HL-60 (cell line): Measurements from ENCODE around the gene SERPINE2.

Experiments
- DNase-seq, 2 experiments: peaks; one replicate each; pipeline ENCODE4 v3.0.0-alpha.2; 2010 to 2020; ENCODE audit warnings: low read depth in 1 of 2, low spot score in 1 of 2
- H3K27ac ChIP-seq: fragments of 250-450 bp; sonication (Bioruptor Pico); replicated peaks from 2 replicates; pipeline ENCODE4 v1.5.1; 2020; ENCODE audit warnings: mild to moderate bottlenecking, moderate library complexity
- H3K27me3 ChIP-seq: fragments of 250-450 bp; sonication (Bioruptor Pico); 2 replicates; pipeline ENCODE4 v1.5.1; 2021; ENCODE audit warnings: mild to moderate bottlenecking, moderate library complexity; ENCODE audit not compliant: insufficient read depth, poor library complexity, severe bottlenecking
- H3K4me3 ChIP-seq: replicated peaks from 2 replicates; pipeline ENCODE4 v1.5.1; 2011; ENCODE audit warnings: mild to moderate bottlenecking, control low read depth, low read length; ENCODE audit not compliant: insufficient read depth
- CTCF ChIP-seq: IDR thresholded peaks from one replicate; pipeline ENCODE4 v1.5.1; 2011; ENCODE audit warnings: low read length, control low read depth, inconsistent platforms; ENCODE audit not compliant: insufficient read depth
- GABPA ChIP-seq: IDR thresholded peaks from 2 replicates; pipeline ENCODE4 v1.6.1; 2012; ENCODE audit warnings: low read depth
- POLR2AphosphoS5 ChIP-seq: IDR thresholded peaks from 2 replicates; pipeline ENCODE4 v1.6.1; 2012; ENCODE audit warnings: low read depth
- SPI1 ChIP-seq: IDR thresholded peaks from 2 replicates; pipeline ENCODE4 v1.6.1; 2012; ENCODE audit warnings: low read depth, mild to moderate bottlenecking, borderline replicate concordance
- long read RNA-seq: library from polyadenylated mRNA; unstranded; transcript quantifications from one replicate; pipeline ENCODE4 v2.0.0, GENCODE V29; 2020
- TF ChIP-seq, protein P1 (sequence below): IDR thresholded peaks from 2 replicates; pipeline ENCODE4 v1.6.1; 2012; ENCODE audit warnings: low read depth; ENCODE audit not compliant: insufficient replicate concordance

Gene SERPINE2, protein sequence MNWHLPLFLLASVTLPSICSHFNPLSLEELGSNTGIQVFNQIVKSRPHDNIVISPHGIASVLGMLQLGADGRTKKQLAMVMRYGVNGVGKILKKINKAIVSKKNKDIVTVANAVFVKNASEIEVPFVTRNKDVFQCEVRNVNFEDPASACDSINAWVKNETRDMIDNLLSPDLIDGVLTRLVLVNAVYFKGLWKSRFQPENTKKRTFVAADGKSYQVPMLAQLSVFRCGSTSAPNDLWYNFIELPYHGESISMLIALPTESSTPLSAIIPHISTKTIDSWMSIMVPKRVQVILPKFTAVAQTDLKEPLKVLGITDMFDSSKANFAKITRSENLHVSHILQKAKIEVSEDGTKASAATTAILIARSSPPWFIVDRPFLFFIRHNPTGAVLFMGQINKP
- long read RNA-seq, transcript SERPINE2-202 (9 exons, 2,161 nt): major isoform, 715 of 881 reads
- long read RNA-seq, transcript SERPINE2-201 (9 exons, 2,195 nt): minor isoform, 106 of 881 reads
- long read RNA-seq, partial matches to known transcripts: 17 of 881 reads
- long read RNA-seq, other reads (novel, unspliced or antisense): 37 of 881 reads

- TF ChIP-seq POLR2AphosphoS5: no peak
- TF ChIP-seq GABPA: no peak
- no peak for TF ChIP-seq CTCF
- TF ChIP-seq SPI1: no peak
- TF ChIP-seq, protein P1, sequence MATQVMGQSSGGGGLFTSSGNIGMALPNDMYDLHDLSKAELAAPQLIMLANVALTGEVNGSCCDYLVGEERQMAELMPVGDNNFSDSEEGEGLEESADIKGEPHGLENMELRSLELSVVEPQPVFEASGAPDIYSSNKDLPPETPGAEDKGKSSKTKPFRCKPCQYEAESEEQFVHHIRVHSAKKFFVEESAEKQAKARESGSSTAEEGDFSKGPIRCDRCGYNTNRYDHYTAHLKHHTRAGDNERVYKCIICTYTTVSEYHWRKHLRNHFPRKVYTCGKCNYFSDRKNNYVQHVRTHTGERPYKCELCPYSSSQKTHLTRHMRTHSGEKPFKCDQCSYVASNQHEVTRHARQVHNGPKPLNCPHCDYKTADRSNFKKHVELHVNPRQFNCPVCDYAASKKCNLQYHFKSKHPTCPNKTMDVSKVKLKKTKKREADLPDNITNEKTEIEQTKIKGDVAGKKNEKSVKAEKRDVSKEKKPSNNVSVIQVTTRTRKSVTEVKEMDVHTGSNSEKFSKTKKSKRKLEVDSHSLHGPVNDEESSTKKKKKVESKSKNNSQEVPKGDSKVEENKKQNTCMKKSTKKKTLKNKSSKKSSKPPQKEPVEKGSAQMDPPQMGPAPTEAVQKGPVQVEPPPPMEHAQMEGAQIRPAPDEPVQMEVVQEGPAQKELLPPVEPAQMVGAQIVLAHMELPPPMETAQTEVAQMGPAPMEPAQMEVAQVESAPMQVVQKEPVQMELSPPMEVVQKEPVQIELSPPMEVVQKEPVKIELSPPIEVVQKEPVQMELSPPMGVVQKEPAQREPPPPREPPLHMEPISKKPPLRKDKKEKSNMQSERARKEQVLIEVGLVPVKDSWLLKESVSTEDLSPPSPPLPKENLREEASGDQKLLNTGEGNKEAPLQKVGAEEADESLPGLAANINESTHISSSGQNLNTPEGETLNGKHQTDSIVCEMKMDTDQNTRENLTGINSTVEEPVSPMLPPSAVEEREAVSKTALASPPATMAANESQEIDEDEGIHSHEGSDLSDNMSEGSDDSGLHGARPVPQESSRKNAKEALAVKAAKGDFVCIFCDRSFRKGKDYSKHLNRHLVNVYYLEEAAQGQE: no peak
Measured at GRCh38 chr2:224039080-224039769, at the start of gene SERPINE2. Gene SERPINE2, minus strand, starts transcription at chr2:224039286. Its CDS starts 37,386 bp downstream, at chr2:224001900.

GRCh38 chr2:224086226-224086914, 47.3 kb upstream of the SERPINE2 start:
- DNase-seq: no peak
- Histone ChIP-seq H3K27me3 (no peaks in the 10 kb centered on the region), H3K4me3 (no peak overlapping the region), H3K27ac (no peak overlapping the region)
- TF ChIP-seq SPI1: no peak
- no peak for TF ChIP-seq POLR2AphosphoS5
- TF ChIP-seq CTCF: no peak
- TF ChIP-seq GABPA: no peak
- TF ChIP-seq, protein P1: no peak

More at GRCh38 chr2:224039080-224039769, at the start of gene SERPINE2:
- Histone ChIP-seq H3K27ac (no peak within 1 kb of the TSS), H3K27me3 (peaks cover 34% of the 10 kb centered on the region), H3K4me3 (peak within 1 kb of the TSS; percentile 45)
- DNase-seq: peak in 1 of 2 experiments; percentile 12

- Histone ChIP-seq H3K27ac (no peak overlapping the region), H3K4me3 (no peak overlapping the region), H3K27me3 (no peaks in the 10 kb centered on the region)
- no peak for TF ChIP-seq SPI1
- no peak for TF ChIP-seq GABPA
- TF ChIP-seq, protein P1: no peak
- TF ChIP-seq POLR2AphosphoS5: no peak
- no peak for TF ChIP-seq CTCF
- no peak for DNase-seq
Measured at GRCh38 chr2:224085811-224086210, 46.7 kb upstream of the SERPINE2 start.
